Measurements from ENCODE around the gene DMXL2.

DNA sequence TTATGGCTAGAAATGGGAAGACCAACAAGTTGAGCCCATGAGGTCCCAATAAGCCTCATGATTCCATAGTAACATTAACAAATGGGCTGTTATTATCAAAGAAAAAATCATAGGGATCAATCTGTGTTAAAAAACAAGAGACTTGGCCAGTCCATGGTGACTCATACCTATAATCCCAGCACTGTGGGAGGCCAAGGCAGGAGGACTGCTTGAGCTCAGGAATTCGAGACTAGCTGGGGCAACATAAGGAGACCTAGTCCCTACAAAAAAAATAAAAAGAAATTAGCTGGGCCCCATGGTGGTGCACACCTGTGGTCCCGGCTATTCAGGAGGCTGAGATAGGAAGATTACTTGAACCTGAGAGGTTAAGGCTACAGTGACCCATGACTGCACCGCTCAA, 124.8 kb downstream of the DMXL2 start:
- TF ChIP-seq MXI1 (IDR thresholded peaks at IDR 0.05; ENCODE audit: low read depth, low read length): no peak
- no peak for TF ChIP-seq TAF1 (IDR thresholded peaks at IDR 0.05; ENCODE audit: borderline replicate concordance, low read depth, low read length)
- no peak for TF ChIP-seq CTCF (IDR thresholded peaks at IDR 0.05)
- TF ChIP-seq, protein P1, sequence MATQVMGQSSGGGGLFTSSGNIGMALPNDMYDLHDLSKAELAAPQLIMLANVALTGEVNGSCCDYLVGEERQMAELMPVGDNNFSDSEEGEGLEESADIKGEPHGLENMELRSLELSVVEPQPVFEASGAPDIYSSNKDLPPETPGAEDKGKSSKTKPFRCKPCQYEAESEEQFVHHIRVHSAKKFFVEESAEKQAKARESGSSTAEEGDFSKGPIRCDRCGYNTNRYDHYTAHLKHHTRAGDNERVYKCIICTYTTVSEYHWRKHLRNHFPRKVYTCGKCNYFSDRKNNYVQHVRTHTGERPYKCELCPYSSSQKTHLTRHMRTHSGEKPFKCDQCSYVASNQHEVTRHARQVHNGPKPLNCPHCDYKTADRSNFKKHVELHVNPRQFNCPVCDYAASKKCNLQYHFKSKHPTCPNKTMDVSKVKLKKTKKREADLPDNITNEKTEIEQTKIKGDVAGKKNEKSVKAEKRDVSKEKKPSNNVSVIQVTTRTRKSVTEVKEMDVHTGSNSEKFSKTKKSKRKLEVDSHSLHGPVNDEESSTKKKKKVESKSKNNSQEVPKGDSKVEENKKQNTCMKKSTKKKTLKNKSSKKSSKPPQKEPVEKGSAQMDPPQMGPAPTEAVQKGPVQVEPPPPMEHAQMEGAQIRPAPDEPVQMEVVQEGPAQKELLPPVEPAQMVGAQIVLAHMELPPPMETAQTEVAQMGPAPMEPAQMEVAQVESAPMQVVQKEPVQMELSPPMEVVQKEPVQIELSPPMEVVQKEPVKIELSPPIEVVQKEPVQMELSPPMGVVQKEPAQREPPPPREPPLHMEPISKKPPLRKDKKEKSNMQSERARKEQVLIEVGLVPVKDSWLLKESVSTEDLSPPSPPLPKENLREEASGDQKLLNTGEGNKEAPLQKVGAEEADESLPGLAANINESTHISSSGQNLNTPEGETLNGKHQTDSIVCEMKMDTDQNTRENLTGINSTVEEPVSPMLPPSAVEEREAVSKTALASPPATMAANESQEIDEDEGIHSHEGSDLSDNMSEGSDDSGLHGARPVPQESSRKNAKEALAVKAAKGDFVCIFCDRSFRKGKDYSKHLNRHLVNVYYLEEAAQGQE (IDR thresholded peaks at IDR 0.05; ENCODE audit: low read depth, low read length): no peak
- no peak for TF ChIP-seq USF1 (IDR thresholded peaks at IDR 0.05; ENCODE audit: borderline replicate concordance, low read depth)
- TF ChIP-seq, protein P2, sequence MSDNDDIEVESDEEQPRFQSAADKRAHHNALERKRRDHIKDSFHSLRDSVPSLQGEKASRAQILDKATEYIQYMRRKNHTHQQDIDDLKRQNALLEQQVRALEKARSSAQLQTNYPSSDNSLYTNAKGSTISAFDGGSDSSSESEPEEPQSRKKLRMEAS (IDR thresholded peaks at IDR 0.05; ENCODE audit: low read depth): no peak
- TF ChIP-seq GABPA (IDR thresholded peaks at IDR 0.05; ENCODE audit: low read depth): no peak

Measured in SK-N-SH (cell line).